IMR-90 (cell line): Measurements from ENCODE around the gene FRMPD4. TPM values are rescaled to one million over a fixed set of nuclear protein-coding genes. Genes with fewer than 3 reads are reported as not detected.

Experiments
- ATAC-seq: fragments of 200-7000 bp; cut with Tn5 transposase; 2 replicates; pipeline ENCODE4 v1.9.1; 2020; ENCODE audit warnings: low read depth, mild to moderate bottlenecking, moderate library complexity
- BruUV-seq: library from RNA; stranded (reverse); fragments of 400-500 nt; replicated peaks from 2 replicates; lab custom pipeline; 2021; lab: Mats Ljungman, UMichigan
- CTCF ChIA-PET: fragments of 300-600 bp; formaldehyde crosslinking; extraction: SDS; loops from one replicate; lab custom pipeline; 2021; ENCODE audit warnings: antibody characterized with exemption; lab: Yijun Ruan, JAX
- POLR2A ChIA-PET: fragments of 300-600 bp; sonication (Branson Sonifier 250); formaldehyde crosslinking; loops from one replicate; lab custom pipeline; 2022; ENCODE audit warnings: antibody characterized with exemption; ENCODE audit not compliant: unreplicated experiment; lab: Charles Lee
- DNase-seq: peaks from one replicate; pipeline ENCODE4 v3.0.0; 2013
- H2AFZ ChIP-seq: replicated peaks from 2 replicates; pipeline ENCODE3; 2013; ENCODE audit warnings: low read length, mild to moderate bottlenecking; ENCODE audit not compliant: poor library complexity
- H2AK5ac ChIP-seq: 2 replicates; pipeline ENCODE4 v1.6.1; 2013; ENCODE audit warnings: low read depth, low read length, inconsistent platforms
- H2AK9ac ChIP-seq: replicated peaks from 2 replicates; pipeline ENCODE3; 2013; ENCODE audit warnings: mild to moderate bottlenecking, low read depth, low read length, moderate library complexity; ENCODE audit not compliant: poor library complexity
- H2BK120ac ChIP-seq: 2 replicates; pipeline ENCODE4 v1.6.1; 2013; ENCODE audit warnings: low read depth, low read length, inconsistent platforms
- H2BK15ac ChIP-seq: 3 replicates; pipeline ENCODE4 v1.6.1; 2013; ENCODE audit warnings: low read depth, low read length, inconsistent platforms
- H2BK20ac ChIP-seq: 2 replicates; pipeline ENCODE4 v1.6.1; 2013; ENCODE audit warnings: low read depth, mild to moderate bottlenecking, inconsistent platforms, low read length, moderate library complexity
- H2BK5ac ChIP-seq: 2 replicates; pipeline ENCODE4 v1.6.1; 2013; ENCODE audit warnings: mild to moderate bottlenecking, low read depth, low read length, inconsistent platforms; ENCODE audit not compliant: poor library complexity, severe bottlenecking
- H3K14ac ChIP-seq: replicated peaks from 2 replicates; pipeline ENCODE4 v1.6.1; 2013; ENCODE audit warnings: low read depth, low read length, inconsistent platforms
- H3K18ac ChIP-seq: 2 replicates; pipeline ENCODE4 v1.6.1; 2013; ENCODE audit warnings: low read depth, low read length, control low read depth
- H3K23ac ChIP-seq: 2 replicates; pipeline ENCODE4 v1.6.1; 2013; ENCODE audit warnings: low read depth, low read length, inconsistent platforms
- H3K27ac ChIP-seq: 2 replicates; pipeline ENCODE4 v1.5.1; 2013; ENCODE audit warnings: mild to moderate bottlenecking, control low read depth, low read length; ENCODE audit not compliant: insufficient read depth
- H3K27me3 ChIP-seq: 2 replicates; pipeline ENCODE4 v1.6.1; 2013; ENCODE audit warnings: low read length; ENCODE audit not compliant: control insufficient read depth, insufficient read depth
- H3K36me3 ChIP-seq: 2 replicates; pipeline ENCODE4 v1.6.1; 2013; ENCODE audit warnings: low read length, mixed read lengths; ENCODE audit not compliant: control insufficient read depth, insufficient read depth
- H3K4ac ChIP-seq: 2 replicates; pipeline ENCODE4 v1.6.1; 2013; ENCODE audit warnings: low read depth, low read length, inconsistent platforms
- H3K4me1 ChIP-seq: 2 replicates; pipeline ENCODE4 v1.6.1; 2013; ENCODE audit warnings: low read length, mixed read lengths; ENCODE audit not compliant: control insufficient read depth, insufficient read depth
- H3K4me2 ChIP-seq: 2 replicates; pipeline ENCODE4 v1.6.1; 2013; ENCODE audit warnings: low read depth, mild to moderate bottlenecking, control low read depth, low read length, moderate library complexity
- H3K4me3 ChIP-seq: 2 replicates; pipeline ENCODE4 v1.5.1; 2013; ENCODE audit warnings: low read depth, mild to moderate bottlenecking, control low read depth, low read length, moderate library complexity; ENCODE audit not compliant: insufficient read depth
- H3K56ac ChIP-seq: 2 replicates; pipeline ENCODE4 v1.6.1; 2013; ENCODE audit warnings: low read length, inconsistent platforms; ENCODE audit not compliant: insufficient read depth; ENCODE audit errors: extremely low read depth
- H3K79me1 ChIP-seq, 2 experiments: 2 replicates each; pipeline ENCODE4 v1.6.1; 2013; ENCODE audit warnings: low read length in 2 of 2, inconsistent platforms in 1 of 2, low read depth in 1 of 2
- H3K9ac ChIP-seq: 2 replicates; pipeline ENCODE4 v1.6.1; 2013; ENCODE audit warnings: low read depth, low read length, control low read depth
- H3K9me1 ChIP-seq: 2 replicates; pipeline ENCODE4 v1.6.1; 2013; ENCODE audit warnings: low read length, inconsistent platforms; ENCODE audit not compliant: insufficient read depth
- H3K9me3 ChIP-seq: 2 replicates; pipeline ENCODE4 v1.6.1; 2013; ENCODE audit warnings: low read length; ENCODE audit not compliant: control insufficient read depth, insufficient read depth
- H4K20me1 ChIP-seq: 2 replicates; pipeline ENCODE4 v1.6.1; 2013; ENCODE audit warnings: low read length, inconsistent platforms; ENCODE audit not compliant: insufficient read depth
- H4K5ac ChIP-seq: 2 replicates; pipeline ENCODE4 v1.6.1; 2013; ENCODE audit warnings: mild to moderate bottlenecking, low read depth, low read length, control low read depth
- H4K8ac ChIP-seq, 2 experiments: 2 replicates each; pipeline ENCODE4 v1.6.1; 2013; ENCODE audit warnings: low read depth in 2 of 2, low read length in 2 of 2, control low read depth in 1 of 2, inconsistent platforms in 1 of 2
- H4K91ac ChIP-seq: 2 replicates; pipeline ENCODE4 v1.6.1; 2013; ENCODE audit warnings: low read depth, low read length, inconsistent platforms; ENCODE audit not compliant: insufficient read depth
- BHLHE40 ChIP-seq: fragments of 150-350 bp; IDR thresholded peaks from 2 replicates; pipeline ENCODE4 v1.6.1; 2016; ENCODE audit warnings: mild to moderate bottlenecking, low read depth, low read length
- CEBPB ChIP-seq: IDR thresholded peaks from 2 replicates; pipeline ENCODE4 v1.6.1; 2012; ENCODE audit warnings: low read depth, low read length, improper control_type of control experiment
- CHD1 ChIP-seq: IDR thresholded peaks from 2 replicates; pipeline ENCODE4 v1.6.1; 2012; ENCODE audit warnings: low read depth, low read length, improper control_type of control experiment
- CTCF ChIP-seq: conservative IDR thresholded peaks from 2 replicates; pipeline ENCODE4 v1.5.1; 2012; ENCODE audit warnings: mild to moderate bottlenecking, low read depth, low read length, improper control_type of control experiment
- ELK1 ChIP-seq: fragments of 150-350 bp; IDR thresholded peaks from 2 replicates; pipeline ENCODE4 v1.6.1; 2016; ENCODE audit warnings: low read depth, mild to moderate bottlenecking, low read length, moderate library complexity, borderline replicate concordance
- MAFK ChIP-seq: IDR thresholded peaks from 2 replicates; pipeline ENCODE4 v1.6.1; 2012; ENCODE audit warnings: low read depth, low read length, improper control_type of control experiment
- MAZ ChIP-seq: IDR thresholded peaks from 2 replicates; pipeline ENCODE4 v1.6.1; 2012; ENCODE audit warnings: low read depth, mild to moderate bottlenecking, low read length, improper control_type of control experiment, moderate library complexity, borderline replicate concordance
- MXI1 ChIP-seq: IDR thresholded peaks from 2 replicates; pipeline ENCODE4 v1.6.1; 2012; ENCODE audit warnings: low read depth, mild to moderate bottlenecking, low read length, moderate library complexity, borderline replicate concordance
- NFE2L2 ChIP-seq: fragments of 150-350 bp; IDR thresholded peaks from 2 replicates; pipeline ENCODE4 v1.6.1; 2016; ENCODE audit warnings: low read depth, mild to moderate bottlenecking, low read length
- POLR2A ChIP-seq: IDR thresholded peaks from 2 replicates; pipeline ENCODE4 v1.6.1; 2012; ENCODE audit warnings: mild to moderate bottlenecking, low read depth, low read length
- RAD21 ChIP-seq: IDR thresholded peaks from 2 replicates; pipeline ENCODE4 v1.6.1; 2012; ENCODE audit warnings: low read length, improper control_type of control experiment
- RCOR1 ChIP-seq: IDR thresholded peaks from 2 replicates; pipeline ENCODE4 v1.6.1; 2012; ENCODE audit warnings: mild to moderate bottlenecking, low read length, improper control_type of control experiment; ENCODE audit not compliant: insufficient replicate concordance
- RFX5 ChIP-seq: IDR thresholded peaks from 2 replicates; pipeline ENCODE4 v1.8.0; 2012; ENCODE audit warnings: low read depth, mild to moderate bottlenecking, low read length, moderate library complexity
- SMC3 ChIP-seq: fragments of 150-350 bp; IDR thresholded peaks from 2 replicates; pipeline ENCODE4 v1.6.1; 2016; ENCODE audit warnings: low read depth, mild to moderate bottlenecking, antibody characterized with exemption, low read length, moderate library complexity
- USF2 ChIP-seq: fragments of 150-350 bp; IDR thresholded peaks from 2 replicates; pipeline ENCODE4 v1.6.1; 2017; ENCODE audit warnings: mild to moderate bottlenecking, antibody characterized with exemption, low read length, low read depth
- WGBS, 2 experiments: methylation state at CpG; one replicate each; pipeline versions ENCODE4 v1.1.5 to v1.1.7; 2013; ENCODE audit warnings: missing lambda C conversion rate in 2 of 2; ENCODE audit not compliant: insufficient read length in 1 of 2; ENCODE audit errors: extremely low coverage in 2 of 2; 5-methylcytosine and 5-hydroxymethylcytosine counted together
- dilution Hi-C: fragments of 300-500 bp; cut with HindIII; formaldehyde crosslinking; loops from one replicate; pipeline ENCODE4 v1.14.3; 2018; ENCODE audit warnings: low sequenced_read_pairs; ENCODE audit not compliant: unreplicated experiment
- in situ Hi-C: fragments of 300-500 bp; cut with MboI; formaldehyde crosslinking; loops from 3 replicates; pipeline ENCODE4 v1.14.3; 2019; ENCODE audit warnings: low sequenced_read_pairs, inconsistent platforms, mixed read lengths
- intact Hi-C: fragments of 100-400 bp; cut with micrococcal nuclease; formaldehyde crosslinking; loops from 2 replicates; pipeline ENCODE4 v1.10.0; 2022
- polyA plus RNA-seq, 3 experiments: library from polyadenylated mRNA; depleted of rRNA; stranded (reverse); fragments of >200 nt; gene quantifications; 2 replicates each; pipeline ENCODE4 v1.2.3, GENCODE V29; 2012; ENCODE audit warnings: low replicate concordance in 1 of 3
- total RNA-seq: library from RNA; depleted of rRNA; stranded (reverse); fragments of >200 nt; gene quantifications from 2 replicates; pipeline ENCODE4 v1.2.3, GENCODE V29; 2012

The FRMPD4 gene
- total and polyA plus RNA-seq, 2 of the 4 experiments (the other 2 are of a cell fraction): 0.53 to 1.1 TPM

DNA sequence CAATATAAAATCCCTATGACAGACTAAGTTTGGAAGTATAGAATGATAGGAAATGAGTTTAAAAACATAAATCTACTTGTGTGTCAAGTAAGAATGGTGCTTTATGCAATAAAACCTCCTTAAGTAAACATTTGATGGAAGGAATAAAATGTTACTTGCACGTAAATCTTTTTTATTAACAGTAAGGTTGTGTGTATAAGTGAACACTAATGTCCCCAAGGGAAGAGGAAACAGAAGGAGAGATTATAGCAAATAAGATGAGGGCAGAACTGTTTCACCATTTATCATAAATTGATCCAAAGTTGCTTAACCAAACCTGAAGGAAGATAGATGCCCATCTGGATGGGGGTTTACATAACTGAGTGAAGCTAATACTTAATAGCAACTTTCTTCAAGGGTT, 86.8 kb downstream of the FRMPD4 start:
- H3K27me3 ChIP-seq: no peaks in the 10 kb centered on the region
- H3K18ac ChIP-seq: no peak overlapping the region; the same call in 1 of the 2 replicates
- ChIA-PET CTCF (no interaction called here), POLR2A (no interaction called here)
- no peak overlapping the region for H2AK5ac ChIP-seq
- no peak for TF ChIP-seq CHD1
- no peak for TF ChIP-seq SMC3
- no peak for TF ChIP-seq NFE2L2
- no peak for TF ChIP-seq RAD21
- TF ChIP-seq MXI1: no peak
- no peak for TF ChIP-seq MAFK
- TF ChIP-seq RFX5: no peak
- TF ChIP-seq USF2: no peak
- no peak for TF ChIP-seq ELK1
- TF ChIP-seq POLR2A: no peak
- no peak for TF ChIP-seq RCOR1
- no peak for TF ChIP-seq BHLHE40
- no peak for TF ChIP-seq MAZ
- TF ChIP-seq CEBPB: no peak
- TF ChIP-seq CTCF: no peak
- no peak overlapping the region for H4K91ac ChIP-seq
- no peak overlapping the region for H4K5ac ChIP-seq
- H3K4me2 ChIP-seq: no peak overlapping the region
- no peak overlapping the region for H3K4ac ChIP-seq
- no peak overlapping the region for H3K14ac ChIP-seq
- no peak overlapping the region for H3K4me3 ChIP-seq
- H3K27ac ChIP-seq: no peak overlapping the region
- in situ Hi-C loops (no loop called here), dilution Hi-C loops (no loop called here), intact Hi-C loops (no loop called here)
- no peak overlapping the region for H3K56ac ChIP-seq
- H2BK120ac ChIP-seq: no peak overlapping the region
- no peaks in the 10 kb centered on the region for H4K20me1 ChIP-seq
- H3K79me1 ChIP-seq: no peaks in the 10 kb centered on the region
- no TSS peak for BruUV-seq
- no peak for DNase-seq
- ATAC-seq: no peak
- no peak overlapping the region for H2BK5ac ChIP-seq
- no peaks in the 10 kb centered on the region for H3K9me1 ChIP-seq
- WGBS, 2 experiments: no CpG with 5 or more reads among the region's 1 CpG
- H2AK9ac ChIP-seq: no peak overlapping the region
- no peak overlapping the region for H2AFZ ChIP-seq
- no peaks in the 10 kb centered on the region for H3K4me1 ChIP-seq
- no peak overlapping the region for H3K23ac ChIP-seq
- no peak overlapping the region for H2BK20ac ChIP-seq
- peaks cover 4% of the 10 kb centered on the region; the same call in 1 of the 2 replicates for H3K9me3 ChIP-seq
- H4K8ac ChIP-seq: no peak overlapping the region
- no peaks in the 10 kb centered on the region for H3K36me3 ChIP-seq
- H3K9ac ChIP-seq: no peak overlapping the region
- H2BK15ac ChIP-seq: no peak overlapping the region
